ENCODE measurements around the gene VMO1. TPM values are rescaled to one million over a fixed set of nuclear protein-coding genes. Genes with fewer than 3 reads are reported as not detected.

VMO1 gene
- total and polyA plus RNA-seq, 2 donors (not counting 3 experiments of a cell fraction or from before 2014, with no cell fraction given) = 0.23 TPM; not detected in 1

GRCh38 chr17:4788807-4789700 is 2.9 kb upstream of the VMO1 start, which contains the start of gene GLTPD2:
Gene GLTPD2 (plus strand): TSS chr17:4788964. CDS start chr17:4789012, 48 bp downstream.
- ChIA-PET CTCF (interaction anchor here (0.5 to 5.9 kb wide), 23 partner anchors 10 to 139 kb away, joined by 3 to 65 read pairs (median 9); partner anchors contain the start of genes ARRB2, C17orf107, CHRNE and MED11), POLR2A (interaction anchor here (0.6 kb wide), 1 partner anchor 69 kb away, joined by 5 read pairs; no protein-coding TSS in a partner anchor)
- peaks cover 7 to 13% of the 10 kb centered on the region in 2 experiments for H3K27me3 ChIP-seq (ENCODE audit: control insufficient read depth in 2 of 2, insufficient read depth in 2 of 2, low read length in 2 of 2)
- BruUV-seq (replicated peaks) = no TSS peak
- peak within 1 kb of the TSS; percentile 6 for H3K4me2 ChIP-seq (ENCODE audit: insufficient read depth, low read length)
- H4K20me1 ChIP-seq (replicated peaks; ENCODE audit: control insufficient read depth, extremely low read depth, insufficient read depth, low read length) = no peaks in the 10 kb centered on the region
- intact Hi-C loops (cut with micrococcal nuclease) (loop anchor here (5.0 kb wide), 1 partner anchor 113 kb away; the partner anchor contains the start of gene CHRNE), dilution Hi-C loops (cut with MboI; ENCODE audit: extremely low pct_ligation_motif_present, low sequenced_read_pairs) (no loop called here)
- no peaks in the 10 kb centered on the region for H3K79me2 ChIP-seq (ENCODE audit: control insufficient read depth, insufficient read depth, low read length)
- H3K9me1 ChIP-seq (replicated peaks; ENCODE audit: control insufficient read depth, extremely low read depth, insufficient read depth, low read length) = no peaks in the 10 kb centered on the region
- no peak within 1 kb of the TSS for H3K27ac ChIP-seq (ENCODE audit: insufficient read depth, low read depth, low read length)
- H3K9me3 ChIP-seq (replicated peaks; ENCODE audit: control insufficient read depth, insufficient read depth, low read length) = no peaks in the 10 kb centered on the region
- H2AFZ ChIP-seq (ENCODE audit: low read depth, low read length) = peak within 1 kb of the TSS; percentile 35
- DNase-seq (ENCODE audit: low read depth, low spot score) (no peak), FAIRE-seq (no peak)
- peak within 1 kb of the TSS; percentile 10 to 65 (median 25) for H3K4me3 ChIP-seq (replicated peaks in 1 of 3; ENCODE audit: insufficient read depth in 1 of 3, low read depth in 1 of 3, low read length in 3 of 3)
- H3K4me1 ChIP-seq (ENCODE audit: control insufficient read depth, extremely low read depth, insufficient read depth, low read length) = peaks cover 24% of the 10 kb centered on the region
- no peak within 1 kb of the TSS for H3K9ac ChIP-seq (replicated peaks; ENCODE audit: extremely low read depth, insufficient read depth, low read length)
- no peak for TF ChIP-seq JUN (IDR thresholded peaks at IDR 0.05; ENCODE audit: borderline replicate concordance, insufficient read depth, insufficient read length, low read depth)
- no peak for TF ChIP-seq POLR2A (IDR thresholded peaks at IDR 0.05; ENCODE audit: low read depth, low read length)
- no peak for TF ChIP-seq CTCF (IDR thresholded peaks at IDR 0.05; ENCODE audit: extremely low read depth in 1 of 2, insufficient read depth in 1 of 2, low read depth in 1 of 2, low read length in 2 of 2)
- TF ChIP-seq FOS (IDR thresholded peaks at IDR 0.05; ENCODE audit: borderline replicate concordance, insufficient read depth, low read length) = no peak
- no peaks in the 10 kb centered on the region for H3K36me3 ChIP-seq (ENCODE audit: control insufficient read depth in 2 of 2, extremely low read depth in 1 of 2, insufficient read depth in 2 of 2, low read length in 2 of 2)
